ENCODE measurements around the gene CEBPZ.

CEBPZ gene

GRCh38 chr2:37231241-37232130 is at the start of gene CEBPZ, which contains the start of gene NDUFAF7:
TSS of gene CEBPZ (minus strand) at chr2:37231596. CDS start at chr2:37231567, 29 bp downstream.
TSS of gene NDUFAF7 (plus strand) at chr2:37231658. CDS start at chr2:37231706, 48 bp downstream.
- Mint-ChIP-seq H3K9me3 (no peaks in the 10 kb centered on the region), H3K4me3 (no peak within 1 kb of the TSS), H3K27me3 (no peaks in the 10 kb centered on the region), H3K36me3 (ENCODE audit: low read depth) (peaks cover 59% of the 10 kb centered on the region), H3K4me1 (ENCODE audit: low read depth) (peaks cover 44% of the 10 kb centered on the region), H3K27ac (no peak within 1 kb of the TSS)
- peak; percentile 92 for DNase-seq

- Mint-ChIP-seq H3K27me3 (no peaks in the 10 kb centered on the region), H3K9me3 (no peaks in the 10 kb centered on the region), H3K36me3 (ENCODE audit: low read depth) (peaks cover 80% of the 10 kb centered on the region), H3K4me1 (ENCODE audit: low read depth) (peaks cover 7% of the 10 kb centered on the region), H3K4me3 (no peak overlapping the region), H3K27ac (no peak overlapping the region)
- no peak for DNase-seq
Observed at GRCh38 chr2:37276291-37276690, 44.9 kb upstream of the CEBPZ start.

- Mint-ChIP-seq H3K27me3 (no peaks in the 10 kb centered on the region), H3K36me3 (ENCODE audit: low read depth) (peaks cover 78% of the 10 kb centered on the region), H3K27ac (no peak overlapping the region), H3K4me3 (no peak overlapping the region), H3K4me1 (ENCODE audit: low read depth) (peaks cover 5% of the 10 kb centered on the region), H3K9me3 (no peaks in the 10 kb centered on the region)
- no peak for DNase-seq
Observed at GRCh38 chr2:37274359-37274965, 43.1 kb upstream of the CEBPZ start.

- Mint-ChIP-seq H3K4me1 (ENCODE audit: low read depth) (peaks cover 10% of the 10 kb centered on the region), H3K9me3 (no peaks in the 10 kb centered on the region), H3K36me3 (ENCODE audit: low read depth) (peaks cover 85% of the 10 kb centered on the region), H3K27ac (no peak overlapping the region), H3K4me3 (no peak overlapping the region), H3K27me3 (no peaks in the 10 kb centered on the region)
- DNase-seq = no peak
Observed at GRCh38 chr2:37271376-37272067, 40.1 kb upstream of the CEBPZ start.

GRCh38 chr2:37268111-37268510 is 36.7 kb upstream of the CEBPZ start:
- Mint-ChIP-seq H3K36me3 (ENCODE audit: low read depth) (peaks cover 84% of the 10 kb centered on the region), H3K4me1 (ENCODE audit: low read depth) (peaks cover 10% of the 10 kb centered on the region), H3K27me3 (no peaks in the 10 kb centered on the region), H3K9me3 (no peaks in the 10 kb centered on the region), H3K4me3 (no peak overlapping the region), H3K27ac (no peak overlapping the region)
- DNase-seq = no peak

- no peak overlapping the region for H3K4me3 Mint-ChIP-seq
- no peaks in the 10 kb centered on the region for H3K27me3 Mint-ChIP-seq
- H3K36me3 Mint-ChIP-seq (ENCODE audit: low read depth) = peaks cover 86% of the 10 kb centered on the region
- H3K4me1 Mint-ChIP-seq (ENCODE audit: low read depth) = peaks cover 10% of the 10 kb centered on the region
- DNase-seq = no peak
- no peaks in the 10 kb centered on the region for H3K9me3 Mint-ChIP-seq
- H3K27ac Mint-ChIP-seq = no peak overlapping the region
Observed at GRCh38 chr2:37267685-37268084, 36.3 kb upstream of the CEBPZ start.

- no peak for DNase-seq
- Mint-ChIP-seq H3K27ac (no peak overlapping the region), H3K4me1 (ENCODE audit: low read depth) (peaks cover 10% of the 10 kb centered on the region), H3K9me3 (no peaks in the 10 kb centered on the region), H3K4me3 (no peak overlapping the region), H3K27me3 (no peaks in the 10 kb centered on the region), H3K36me3 (ENCODE audit: low read depth) (peaks cover 86% of the 10 kb centered on the region)
Observed at GRCh38 chr2:37263839-37264238, 32.4 kb upstream of the CEBPZ start.

GRCh38 chr2:37262522-37262921 is 31.1 kb upstream of the CEBPZ start:
- H3K4me3 Mint-ChIP-seq = no peak overlapping the region
- H3K4me1 Mint-ChIP-seq (ENCODE audit: low read depth) = peaks cover 2% of the 10 kb centered on the region
- H3K27ac Mint-ChIP-seq = peak overlapping the region; percentile 19
- no peaks in the 10 kb centered on the region for H3K9me3 Mint-ChIP-seq
- DNase-seq = no peak
- H3K27me3 Mint-ChIP-seq = no peaks in the 10 kb centered on the region
- peaks cover 88% of the 10 kb centered on the region for H3K36me3 Mint-ChIP-seq (ENCODE audit: low read depth)

- Mint-ChIP-seq H3K4me1 (ENCODE audit: low read depth) (peaks cover 5% of the 10 kb centered on the region), H3K36me3 (ENCODE audit: low read depth) (peaks cover 97% of the 10 kb centered on the region)
Observed at GRCh38 chr2:37250869-37251740, 19.7 kb upstream of the CEBPZ start.

GRCh38 chr2:37246205-37246604 is 14.8 kb upstream of the CEBPZ start:
- H3K27ac Mint-ChIP-seq = no peak overlapping the region
- peaks cover 29% of the 10 kb centered on the region for H3K4me1 Mint-ChIP-seq (ENCODE audit: low read depth)
- no peaks in the 10 kb centered on the region for H3K9me3 Mint-ChIP-seq
- H3K27me3 Mint-ChIP-seq = no peaks in the 10 kb centered on the region
- H3K36me3 Mint-ChIP-seq (ENCODE audit: low read depth) = peaks cover 97% of the 10 kb centered on the region
- DNase-seq = no peak
- H3K4me3 Mint-ChIP-seq = no peak overlapping the region

More at GRCh38 chr2:37250869-37251740, 19.7 kb upstream of the CEBPZ start:
- no peak overlapping the region for H3K4me3 Mint-ChIP-seq
- no peaks in the 10 kb centered on the region for H3K27me3 Mint-ChIP-seq
- H3K27ac Mint-ChIP-seq = peak overlapping the region; percentile 53
- no peak for DNase-seq
- H3K9me3 Mint-ChIP-seq = no peaks in the 10 kb centered on the region

- Mint-ChIP-seq H3K36me3 (ENCODE audit: low read depth) (peaks cover 95% of the 10 kb centered on the region), H3K27me3 (no peaks in the 10 kb centered on the region), H3K9me3 (no peaks in the 10 kb centered on the region), H3K4me1 (ENCODE audit: low read depth) (peaks cover 35% of the 10 kb centered on the region), H3K4me3 (no peak overlapping the region), H3K27ac (no peak overlapping the region)
- no peak for DNase-seq
Observed at GRCh38 chr2:37244755-37245154, 13.4 kb upstream of the CEBPZ start.

GRCh38 chr2:37244017-37244416 is 12.6 kb upstream of the CEBPZ start:
- Mint-ChIP-seq H3K27ac (peak overlapping the region; percentile 72), H3K4me1 (ENCODE audit: low read depth) (peaks cover 35% of the 10 kb centered on the region), H3K9me3 (no peaks in the 10 kb centered on the region), H3K27me3 (no peaks in the 10 kb centered on the region), H3K4me3 (peak overlapping the region; percentile 35), H3K36me3 (ENCODE audit: low read depth) (peaks cover 93% of the 10 kb centered on the region)
- DNase-seq = no peak

- Mint-ChIP-seq H3K36me3 (ENCODE audit: low read depth) (peaks cover 93% of the 10 kb centered on the region), H3K4me3 (peak overlapping the region; percentile 35), H3K27me3 (no peaks in the 10 kb centered on the region), H3K9me3 (no peaks in the 10 kb centered on the region), H3K27ac (peak overlapping the region; percentile 72), H3K4me1 (ENCODE audit: low read depth) (peaks cover 35% of the 10 kb centered on the region)
- DNase-seq = no peak
Observed at GRCh38 chr2:37243435-37243834, 12.0 kb upstream of the CEBPZ start.
